HG02885 (cell line): ENCODE data around the gene KLHL22.

Experiments used
- ATAC-seq: cut with Tn5 transposase; IDR thresholded peaks from one replicate; pipeline ENCODE4 v1.9.1; 2021; ENCODE audit warnings: mild to moderate bottlenecking; ENCODE audit not compliant: unreplicated experiment, poor library complexity

The KLHL22 gene

GRCh38 chr22:20436307-20436767 is 59.3 kb downstream of the KLHL22 start:
- ATAC-seq = no peak

- no peak for ATAC-seq
Observed at GRCh38 chr22:20435436-20436306, 59.9 kb downstream of the KLHL22 start.

GRCh38 chr22:20434773-20435172 is 60.8 kb downstream of the KLHL22 start:
- ATAC-seq = no peak

GRCh38 chr22:20434264-20434751 is 61.3 kb downstream of the KLHL22 start:
- ATAC-seq = no peak

- ATAC-seq = no peak
Observed at GRCh38 chr22:20433686-20434241, 61.8 kb downstream of the KLHL22 start.

GRCh38 chr22:20433191-20433590 is 62.4 kb downstream of the KLHL22 start:
- no peak for ATAC-seq

- no peak for ATAC-seq
Observed at GRCh38 chr22:20432244-20432686, 63.3 kb downstream of the KLHL22 start.

GRCh38 chr22:20431511-20432192 is 63.9 kb downstream of the KLHL22 start:
- no peak for ATAC-seq

GRCh38 chr22:20430720-20431510 is 64.7 kb downstream of the KLHL22 start:
- ATAC-seq = no peak

- ATAC-seq = no peak
Observed at GRCh38 chr22:20430101-20430719, 65.4 kb downstream of the KLHL22 start.

- peak; percentile 59 for ATAC-seq
Observed at GRCh38 chr22:20429254-20430100, 66.1 kb downstream of the KLHL22 start.

GRCh38 chr22:20428496-20429253 is 66.9 kb downstream of the KLHL22 start:
- no peak for ATAC-seq

- ATAC-seq = no peak
Observed at GRCh38 chr22:20427945-20428417, 67.6 kb downstream of the KLHL22 start.

GRCh38 chr22:20427104-20427944 is 68.3 kb downstream of the KLHL22 start:
- no peak for ATAC-seq

GRCh38 chr22:20426259-20426615 is 69.4 kb downstream of the KLHL22 start:
- no peak for ATAC-seq

GRCh38 chr22:20425566-20426258 is 69.9 kb downstream of the KLHL22 start:
- no peak for ATAC-seq
